GM19351 (cell line): ENCODE measurements around the gene DMWD.

Experiments
- ATAC-seq: cut with Tn5 transposase; IDR thresholded peaks from one replicate; pipeline ENCODE4 v1.9.1; 2021; ENCODE audit warnings: mild to moderate bottlenecking, moderate library complexity; ENCODE audit not compliant: unreplicated experiment

The DMWD gene

DNA sequence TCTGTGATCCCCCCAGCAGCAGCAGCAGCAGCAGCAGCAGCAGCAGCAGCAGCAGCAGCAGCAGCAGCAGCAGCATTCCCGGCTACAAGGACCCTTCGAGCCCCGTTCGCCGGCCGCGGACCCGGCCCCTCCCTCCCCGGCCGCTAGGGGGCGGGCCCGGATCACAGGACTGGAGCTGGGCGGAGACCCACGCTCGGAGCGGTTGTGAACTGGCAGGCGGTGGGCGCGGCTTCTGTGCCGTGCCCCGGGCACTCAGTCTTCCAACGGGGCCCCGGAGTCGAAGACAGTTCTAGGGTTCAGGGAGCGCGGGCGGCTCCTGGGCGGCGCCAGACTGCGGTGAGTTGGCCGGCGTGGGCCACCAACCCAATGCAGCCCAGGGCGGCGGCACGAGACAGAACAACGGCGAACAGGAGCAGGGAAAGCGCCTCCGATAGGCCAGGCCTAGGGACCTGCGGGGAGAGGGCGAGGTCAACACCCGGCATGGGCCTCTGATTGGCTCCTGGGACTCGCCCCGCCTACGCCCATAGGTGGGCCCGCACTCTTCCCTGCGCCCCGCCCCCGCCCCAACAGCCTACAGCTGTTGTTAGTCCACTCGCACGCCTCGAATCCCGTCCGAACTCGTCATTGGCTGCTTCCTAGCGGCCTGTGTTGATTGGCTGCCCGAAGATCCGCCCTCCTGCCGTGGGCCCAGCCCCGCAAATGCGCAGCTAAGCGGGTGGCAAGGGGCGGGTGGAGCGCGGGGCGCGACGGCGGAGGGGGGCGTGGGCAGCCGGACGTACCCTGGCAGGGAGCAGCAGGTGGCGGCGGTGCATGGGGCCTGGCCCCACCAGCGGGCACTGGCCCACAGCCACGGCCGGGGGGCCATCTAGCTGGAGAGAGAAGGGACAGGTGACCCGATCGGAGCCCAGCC is 22.2 kb downstream of the DMWD start:
- ATAC-seq: peak; percentile 55

GRCh38 chr19:45769821-45770191 is 22.8 kb downstream of the DMWD start:
- ATAC-seq: no peak

DNA sequence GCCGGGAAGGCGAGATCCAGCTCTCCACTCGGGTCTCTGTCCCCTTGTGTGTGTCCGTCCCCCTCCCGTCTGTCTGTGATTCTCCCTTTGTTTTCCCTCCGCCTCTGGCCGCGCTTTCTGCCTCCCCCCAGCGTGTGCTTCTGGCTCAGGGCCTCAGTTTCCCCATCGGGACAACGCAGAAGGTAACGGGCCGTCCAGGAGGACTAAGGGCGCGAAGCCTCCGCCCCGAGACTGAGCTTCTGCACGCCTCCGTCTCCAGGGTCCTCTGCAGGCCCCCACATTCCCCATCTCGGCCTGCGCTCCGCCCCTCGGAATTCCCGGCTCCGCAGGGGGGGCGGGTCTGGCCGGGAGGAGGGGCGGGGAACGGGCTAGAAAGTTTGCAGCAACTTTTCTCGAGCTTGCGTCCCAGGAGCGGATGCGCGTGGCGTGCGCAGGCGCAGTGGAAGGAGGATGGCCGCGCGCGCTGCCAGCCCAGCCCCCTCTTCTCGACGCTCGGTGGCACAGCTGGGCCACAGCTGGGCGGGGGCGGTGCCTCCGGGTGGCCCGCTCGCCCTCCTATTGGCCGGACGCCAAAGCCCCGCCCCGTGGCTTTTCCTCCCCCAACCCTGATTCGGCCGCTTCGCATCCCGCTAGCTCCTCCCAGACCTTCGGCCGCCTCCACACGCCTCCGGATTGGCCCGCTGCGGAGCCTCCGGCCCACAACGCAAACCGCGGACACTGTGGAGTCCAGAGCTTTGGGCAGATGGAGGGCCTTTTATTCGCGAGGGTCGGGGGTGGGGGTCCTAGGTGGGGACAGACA is 23.5 kb downstream of the DMWD start, which contains the start of gene SIX5:
Gene SIX5 (minus strand): TSS at position 269 of the 799 bp plus-strand sequence. CDS start 408 bp downstream, outside the sequence.
- ATAC-seq: peak; percentile 55

DNA sequence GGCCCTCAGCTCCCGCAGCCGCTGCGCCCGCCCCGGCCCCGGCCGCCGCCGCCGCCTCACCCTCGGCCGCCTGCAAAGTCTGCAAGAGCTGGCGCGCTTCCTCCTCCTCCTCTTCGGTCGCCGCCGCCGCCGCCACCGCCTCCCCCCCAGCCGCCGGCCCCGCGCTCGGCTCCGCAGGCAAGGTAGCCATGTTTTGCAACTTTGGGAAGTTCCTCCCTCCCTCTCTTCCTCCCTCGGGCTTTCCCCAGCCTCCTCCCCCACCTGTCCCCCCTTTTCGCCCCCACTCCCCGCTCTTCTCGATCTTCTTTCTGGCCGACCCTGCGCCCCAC is 24.0 kb downstream of the DMWD start:
- ATAC-seq: no peak

DNA sequence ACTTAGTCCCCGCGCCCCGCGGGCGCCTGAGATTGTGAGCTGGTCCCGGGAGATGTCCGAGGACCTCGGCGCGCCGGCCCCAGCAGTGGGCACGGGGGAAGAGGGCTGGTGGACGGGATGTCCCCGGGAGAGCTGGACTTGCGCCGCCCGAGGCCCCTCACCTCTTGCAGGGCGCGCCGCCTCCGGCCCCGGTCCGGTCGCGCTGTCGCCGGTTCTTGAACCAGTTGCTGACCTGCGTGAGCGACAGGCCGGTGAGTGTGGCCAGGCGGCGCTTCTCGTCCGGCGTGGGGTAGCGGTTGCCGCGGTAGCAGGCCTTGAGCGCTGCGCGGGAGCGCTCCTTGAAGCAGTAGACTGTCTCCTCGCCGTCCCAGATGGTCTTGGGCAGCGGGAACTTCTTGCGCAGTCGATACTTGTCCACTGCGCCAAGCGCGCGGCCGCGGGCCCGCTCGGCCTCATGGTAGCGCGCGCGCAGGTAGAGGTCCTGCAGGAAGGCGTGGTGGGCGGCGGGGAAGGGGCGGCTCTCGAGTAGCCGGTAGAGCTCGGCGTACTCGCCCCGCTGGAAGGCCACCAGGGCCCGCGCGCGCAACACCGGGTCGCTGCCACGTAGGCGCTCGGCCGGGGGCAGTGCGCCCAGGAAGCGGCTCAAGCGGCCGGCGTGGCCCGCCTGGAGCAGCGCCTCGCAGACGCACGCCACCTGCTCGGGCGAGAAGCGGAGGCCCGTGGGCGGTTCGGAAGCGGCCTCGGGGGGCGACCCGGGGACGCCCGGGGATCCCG is 24.6 kb downstream of the DMWD start:
- ATAC-seq: no peak

DNA sequence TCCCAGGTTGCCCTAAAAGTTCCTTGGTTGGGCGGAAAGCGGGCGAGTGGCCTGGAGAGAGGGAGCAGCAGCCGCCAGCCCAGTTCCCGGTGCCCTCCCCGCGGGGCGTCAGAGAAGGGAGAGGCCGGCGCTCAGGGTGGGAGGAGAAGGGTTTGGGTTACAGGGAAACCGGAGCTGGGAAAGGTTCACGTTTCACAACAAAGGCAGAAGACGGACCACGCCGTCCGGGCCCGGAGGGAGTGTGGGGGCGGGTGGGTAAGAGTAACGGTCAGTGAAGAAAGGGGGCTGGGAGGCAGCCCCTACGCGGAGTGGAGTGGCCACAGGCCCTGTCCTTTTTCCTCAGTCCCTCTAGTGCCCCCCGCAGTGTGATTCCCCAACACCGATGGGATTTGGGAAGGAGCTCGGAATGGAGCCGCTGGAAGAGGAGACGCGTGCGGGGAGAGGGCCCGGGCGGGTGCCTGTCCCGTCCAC is 25.2 kb downstream of the DMWD start:
- no peak for ATAC-seq

DNA sequence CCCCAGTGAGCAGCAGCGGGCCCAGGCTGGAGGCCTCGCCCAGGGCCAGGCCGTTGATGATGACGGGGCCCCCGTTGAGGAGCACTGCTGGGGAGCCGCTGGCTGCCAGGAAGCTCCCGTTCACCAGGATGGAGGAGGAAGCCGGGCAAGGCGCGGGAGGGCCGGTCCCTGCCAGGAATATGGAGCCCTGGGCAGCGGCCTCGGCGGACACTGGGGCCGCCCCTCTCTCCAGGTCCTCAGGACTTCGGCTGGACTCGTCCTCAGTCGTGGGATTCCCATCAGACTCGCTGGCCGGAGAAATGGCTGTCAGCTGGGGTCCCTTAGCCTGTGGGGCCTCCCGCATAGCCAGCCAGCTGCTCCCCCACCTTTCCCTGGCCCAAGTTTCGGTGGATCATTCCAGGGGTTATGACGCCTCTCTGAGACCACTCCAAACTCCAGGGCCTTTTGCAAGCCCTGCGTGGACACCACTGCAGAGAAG is 25.7 kb downstream of the DMWD start:
- ATAC-seq: no peak

GRCh38 chr19:45766296-45766868 is 26.3 kb downstream of the DMWD start:
- no peak for ATAC-seq

DNA sequence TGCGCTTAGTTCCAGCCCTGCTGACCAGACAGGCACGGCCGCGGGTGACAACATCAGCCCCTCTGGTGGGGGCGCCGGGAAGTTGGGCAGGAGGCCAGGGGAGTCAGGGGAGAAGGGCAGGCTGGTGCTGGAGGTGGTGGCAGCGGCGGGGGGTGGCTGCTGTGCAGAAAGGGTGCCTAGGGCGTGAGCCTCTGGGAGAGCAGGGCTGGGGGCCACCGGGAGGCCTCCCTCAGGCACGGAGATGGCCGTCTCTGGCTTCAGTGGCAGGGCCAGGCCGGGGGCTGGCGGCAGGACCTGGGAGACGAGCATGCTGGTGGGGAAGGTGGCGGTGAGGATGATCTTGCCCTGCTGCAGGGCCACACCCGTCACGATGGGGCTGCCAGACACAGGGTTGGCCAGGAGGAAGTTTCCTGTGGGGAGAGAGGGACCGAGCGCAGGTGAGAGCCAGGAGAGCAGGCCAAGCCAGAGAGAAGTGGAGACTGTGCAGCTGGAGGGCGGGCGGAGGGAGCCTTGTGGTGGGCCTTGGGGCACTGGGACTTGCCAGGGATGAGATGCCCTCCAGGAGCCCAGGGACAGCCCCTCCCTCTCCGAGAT is 26.8 kb downstream of the DMWD start:
- no peak for ATAC-seq

- no peak for ATAC-seq
Measured at GRCh38 chr19:45764945-45765701, 27.5 kb downstream of the DMWD start.

DNA sequence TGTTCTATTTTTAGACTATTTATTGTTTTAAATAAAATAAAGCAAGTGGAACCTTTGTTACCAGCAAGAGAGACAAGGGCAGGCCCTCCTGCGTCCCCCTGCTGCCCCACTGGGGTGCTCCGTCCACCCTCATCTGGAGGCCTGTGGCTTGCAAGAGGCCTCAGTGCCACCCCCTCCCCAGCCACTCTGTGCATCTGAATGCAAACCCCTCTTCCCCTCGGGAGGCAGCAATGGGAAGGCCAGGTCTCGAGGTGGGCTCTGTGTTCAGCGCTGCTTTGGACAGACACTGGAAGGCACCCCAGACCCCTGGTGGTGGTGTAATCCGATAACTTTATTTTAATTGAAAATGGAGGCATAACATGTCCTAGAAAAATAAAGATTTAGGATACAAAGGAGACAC is 28.2 kb downstream of the DMWD start:
- ATAC-seq: no peak

DNA sequence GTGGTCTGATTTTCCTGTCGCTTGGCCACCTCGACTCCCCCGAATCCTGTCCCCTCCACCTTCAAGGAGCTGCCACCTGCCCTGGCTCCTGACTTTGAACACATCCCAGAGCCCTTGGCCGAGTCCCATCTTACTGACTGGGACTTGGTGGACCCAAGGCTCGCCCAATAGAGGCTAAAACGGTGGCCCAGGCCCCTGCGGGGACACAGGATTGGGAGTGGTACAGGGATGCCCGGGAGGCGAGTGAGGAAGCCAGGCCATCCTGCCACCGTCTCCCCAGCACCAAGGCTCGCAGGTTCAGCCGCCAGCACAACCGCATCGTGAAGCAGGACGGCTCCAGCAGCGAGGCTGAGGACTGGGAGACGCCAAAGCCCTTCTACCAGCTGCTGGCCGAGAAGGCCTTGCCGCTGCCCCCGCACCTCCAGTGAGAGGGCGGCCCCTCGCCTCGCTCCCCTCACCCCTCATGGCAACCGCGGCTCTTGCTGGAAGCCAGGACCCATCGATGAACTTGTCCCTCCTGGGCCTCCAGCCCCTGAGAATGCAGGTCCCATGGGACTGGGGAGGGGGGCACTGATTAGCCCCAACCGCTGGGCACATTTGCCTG is 28.9 kb downstream of the DMWD start:
- no peak for ATAC-seq

DNA sequence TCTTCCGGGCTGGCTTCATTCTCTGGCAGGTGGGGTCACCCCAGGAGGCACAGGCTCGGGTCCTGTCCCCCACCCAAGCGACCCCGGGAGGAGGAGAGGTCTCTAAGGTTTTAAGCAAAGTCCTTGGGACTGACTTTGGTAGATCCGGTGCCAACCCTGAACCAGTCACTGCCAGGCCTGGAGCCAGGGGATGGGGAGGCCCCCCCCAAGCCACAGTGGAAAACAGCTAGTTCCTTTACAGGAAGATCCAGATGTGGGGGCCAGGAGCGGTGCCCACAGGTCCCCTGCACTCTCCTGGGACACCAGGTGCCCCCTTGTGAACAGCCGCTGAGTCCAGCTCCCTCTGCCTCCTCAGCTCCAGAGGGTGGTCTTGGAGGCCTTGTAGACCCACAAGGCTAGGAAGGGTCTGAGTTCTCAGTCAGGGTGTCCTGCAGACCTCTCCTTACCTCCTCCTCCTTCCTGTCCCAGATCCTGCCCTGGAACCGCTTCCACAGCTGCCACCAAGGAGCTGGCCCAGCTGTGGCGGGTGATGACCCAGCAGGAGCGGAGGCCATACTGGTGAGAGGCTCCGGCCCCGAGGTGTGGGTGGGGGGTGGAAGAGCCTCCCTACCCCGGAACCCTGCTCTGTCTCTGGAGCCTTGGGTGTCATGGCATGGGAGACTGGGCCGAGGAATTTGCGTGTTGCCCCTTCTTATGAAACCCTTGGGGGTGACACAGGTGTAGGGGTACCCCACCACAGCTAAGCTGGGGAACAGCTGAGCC is 29.6 kb downstream of the DMWD start:
- ATAC-seq: no peak

- no peak for ATAC-seq
Measured at GRCh38 chr19:45761714-45762113, 30.9 kb downstream of the DMWD start.

DNA sequence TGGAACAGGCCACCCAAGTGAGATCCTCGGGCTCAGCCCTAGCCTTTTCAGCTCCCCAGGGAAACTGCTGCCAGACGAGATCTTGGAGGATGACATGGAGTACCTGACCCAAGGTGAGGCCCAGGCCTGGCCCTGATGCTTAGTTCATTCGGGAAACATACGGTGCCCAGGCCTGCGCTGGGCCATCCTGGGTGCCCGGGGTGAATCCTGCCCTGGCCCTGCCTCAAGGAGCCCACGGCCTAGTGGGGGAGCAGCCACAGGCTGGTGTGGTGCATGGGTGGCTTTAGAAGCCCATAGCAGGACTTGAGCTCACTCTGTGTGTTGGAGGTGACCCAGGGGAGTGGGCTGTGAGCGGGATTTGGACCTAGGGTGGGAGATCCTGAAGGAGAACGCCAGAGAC is 33.7 kb downstream of the DMWD start:
- no peak for ATAC-seq

DNA sequence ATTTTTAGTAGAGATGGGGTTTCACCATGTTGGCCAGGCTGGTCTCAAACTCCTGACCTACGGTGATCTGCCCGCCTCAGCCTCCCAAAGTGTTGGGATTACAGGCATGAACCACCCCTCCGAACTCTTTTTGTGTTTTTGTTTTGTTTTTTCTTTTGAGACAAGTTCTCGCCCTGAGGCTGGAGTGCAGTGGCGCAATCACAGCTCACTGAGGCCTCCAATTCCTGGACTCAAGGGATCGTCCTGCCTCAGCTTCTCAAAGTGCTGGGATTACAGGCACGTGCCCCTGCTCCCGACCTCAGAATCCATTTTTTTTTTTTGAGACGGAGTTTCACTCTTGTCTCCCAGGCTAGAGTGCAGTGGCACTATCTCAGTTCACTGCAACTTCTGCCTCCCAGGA is 35.0 kb downstream of the DMWD start:
- ATAC-seq: no peak

DNA sequence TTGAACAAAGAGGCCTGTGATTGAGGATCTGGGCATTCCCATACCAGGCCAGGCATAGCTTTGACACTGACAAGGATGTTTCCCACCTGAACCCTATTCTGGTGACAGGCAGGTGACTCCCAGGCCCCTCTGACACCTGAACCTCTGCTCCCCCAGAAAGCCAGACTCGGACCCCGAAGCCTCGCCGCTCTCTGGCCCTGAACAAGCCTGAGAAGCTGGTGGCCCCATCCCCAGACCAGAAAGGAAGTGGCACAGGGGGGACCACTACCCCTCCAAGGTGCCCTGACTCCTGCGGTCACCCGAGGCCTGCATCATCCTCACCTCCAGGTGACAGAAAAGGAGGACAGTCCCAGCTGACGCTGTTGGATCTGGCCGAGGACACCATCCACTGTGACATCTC is 38.3 kb downstream of the DMWD start:
- no peak for ATAC-seq

- ATAC-seq: no peak
Measured at GRCh38 chr19:45753548-45753947, 39.1 kb downstream of the DMWD start.
